Ovary (tissue), 9 donors: ENCODE results near the gene HPGDS. TPM values are rescaled to one million over a fixed set of nuclear protein-coding genes. Genes with fewer than 3 reads are reported as not detected.

ENCODE experiments used
- DNase-seq, 5 donors: peaks; one replicate each; pipeline ENCODE4 v3.0.0-alpha.2; 2019 to 2020
- H3K27ac ChIP-seq, 2 donors: fragments of 200-600 bp; one replicate each; pipeline versions ENCODE4 v1.5.1 to v1.8.0; 2019 to 2022
- H3K27me3 ChIP-seq: fragments of 200-600 bp; one replicate; pipeline ENCODE4 v1.8.0; 2022
- H3K36me3 ChIP-seq: fragments of 200-600 bp; sonication (generic); one replicate; pipeline ENCODE4 v1.5.1; 2019
- H3K4me1 ChIP-seq: one replicate; pipeline ENCODE4 v1.8.1; 2013; ENCODE audit warnings: mild to moderate bottlenecking, moderate library complexity; ENCODE audit not compliant: insufficient read depth
- H3K4me3 ChIP-seq: fragments of 200-600 bp; sonication (generic); one replicate; pipeline ENCODE4 v1.5.1; 2017
- H3K9me3 ChIP-seq, 2 donors: fragments of 200-600 bp in 1 of 2; sonication (generic) in 1 of 2; one replicate each; pipeline versions ENCODE4 v1.5.1 to v1.8.1; 2013 to 2019; ENCODE audit warnings: mild to moderate bottlenecking in 1 of 2, moderate library complexity in 1 of 2
- CTCF ChIP-seq, 3 donors: fragments of 450-650 bp in 2 of 3; fragments of 200-600 bp in 1 of 3; IDR thresholded peaks; one replicate each; pipeline versions ENCODE4 v1.5.1 to v1.8.0; 2016 to 2022; ENCODE audit warnings: antibody characterized with exemption in 3 of 3, mild to moderate bottlenecking in 1 of 3
- EP300 ChIP-seq: sonication (generic); formaldehyde crosslinking; IDR thresholded peaks from one replicate; pipeline ENCODE4 v1.6.1; 2017; ENCODE audit warnings: antibody characterized with exemption
- POLR2A ChIP-seq: fragments of 450-650 bp; IDR thresholded peaks from one replicate; pipeline ENCODE4 v1.6.1; 2017; ENCODE audit warnings: antibody characterized with exemption, mild to moderate bottlenecking, moderate library complexity
- WGBS, 3 donors: extraction: QIAGEN DNeasy Blood & Tissue Kit in 1 of 3; methylation state at CpG; one replicate each; pipeline versions ENCODE4 v1.1.5 to v1.1.7; 2013 to 2017; 5-methylcytosine and 5-hydroxymethylcytosine counted together
- intact Hi-C, 4 donors: fragments of 100-400 bp; cut with DNase I; formaldehyde crosslinking; loops; one replicate each; pipeline versions ENCODE4 v1.11.0 to v1.15.1; 2022 to 2023
- polyA plus RNA-seq, 2 donors: library from polyadenylated mRNA; stranded (reverse); fragments of 200-250 nt in 1 of 2; fragments of 350-450 nt in 1 of 2; fragmentation: Illumina TruSeq in 1 of 2; extraction: RNeasy Lipid Tissue Mini Kit (QIAGEN cat#74804) in 1 of 2; gene quantifications; one replicate each; pipeline ENCODE4 v1.2.3, GENCODE V29; 2013 to 2014
- total RNA-seq, 7 donors: library from RNA; depleted of rRNA in 2 of 7; stranded (reverse); fragments of >200 nt in 2 of 7; fragmentation: NEBNext Ultra II Directional in 3 of 7; extraction: Animal tissue kit (Norgen Biotek cat#: 25700) in 3 of 7; gene quantifications; one replicate each; pipeline versions ENCODE4 v1.1.0 to v1.2.4, GENCODE V29; 2016 to 2023
- donor health status: DM: no; HTN: no; CAD: no; lungs with moderate emphysema.
- donor health status: DM: no; HTN: no; CAD: no.
- donor health status: Bipolar disorder and iron deficiency.
- donor health status: DM: yes; HTN: yes; CAD: no.
- donor health status: DM: no; HTN: no; CAD: no.
- donor health status: DM: yes; HTN: yes; CAD: no.

The HPGDS gene
- total and polyA plus RNA-seq, 9 donors = 0.24 to 7.4 (median 0.77) TPM

- intact Hi-C loops = no loop called here
- WGBS, 3 donors = 66 to 78% (median 73%) methylated on average over 4 of the region's 4 CpGs
- H3K4me3 ChIP-seq = no peak overlapping the region
Observed at GRCh38 chr4:94363136-94363655, 20.6 kb upstream of the HPGDS start.

GRCh38 chr4:94359838-94360237 lies 17.2 kb upstream of the HPGDS start:
- 71 to 83% (median 76%) methylated on average over 4 of the region's 4 CpGs for WGBS, 3 donors
- H3K4me1 ChIP-seq = no peaks in the 10 kb centered on the region
- no peak overlapping the region for H3K27ac ChIP-seq
- no peak for DNase-seq
- H3K9me3 ChIP-seq = no peaks in the 10 kb centered on the region
- intact Hi-C loops = no loop called here
- no peak overlapping the region for H3K4me3 ChIP-seq
- H3K36me3 ChIP-seq = no peaks in the 10 kb centered on the region
- no peaks in the 10 kb centered on the region for H3K27me3 ChIP-seq
- no peak for TF ChIP-seq CTCF (IDR thresholded peaks at IDR 0.05)
- no peak for TF ChIP-seq POLR2A
- no peak for TF ChIP-seq EP300

More at GRCh38 chr4:94363136-94363655, 20.6 kb upstream of the HPGDS start:
- no peak for DNase-seq
- H3K9me3 ChIP-seq = no peaks in the 10 kb centered on the region
- TF ChIP-seq POLR2A (no peak), EP300 (no peak), CTCF (IDR thresholded peaks at IDR 0.05) (no peak)
- H3K36me3 ChIP-seq = no peaks in the 10 kb centered on the region
- H3K27ac ChIP-seq = no peak overlapping the region
- no peaks in the 10 kb centered on the region for H3K4me1 ChIP-seq
- no peaks in the 10 kb centered on the region for H3K27me3 ChIP-seq

GRCh38 chr4:94359221-94359620 lies 16.6 kb upstream of the HPGDS start:
- no peak overlapping the region for H3K4me3 ChIP-seq
- 82 to 88% (median 87%) methylated on average over 2 of the region's 2 CpGs for WGBS, 3 donors
- no peaks in the 10 kb centered on the region for H3K27me3 ChIP-seq
- H3K36me3 ChIP-seq = no peaks in the 10 kb centered on the region
- no peaks in the 10 kb centered on the region for H3K9me3 ChIP-seq
- no peaks in the 10 kb centered on the region for H3K4me1 ChIP-seq
- no peak for DNase-seq
- intact Hi-C loops = no loop called here
- TF ChIP-seq EP300 (no peak), CTCF (IDR thresholded peaks at IDR 0.05) (no peak)
- no peak overlapping the region for H3K27ac ChIP-seq

- Histone ChIP-seq H3K36me3 (no peaks in the 10 kb centered on the region), H3K9me3 (no peaks in the 10 kb centered on the region), H3K27me3 (no peaks in the 10 kb centered on the region), H3K4me1 (no peaks in the 10 kb centered on the region), H3K27ac (no peak overlapping the region), H3K4me3 (no peak overlapping the region)
- intact Hi-C loops = no loop called here
- TF ChIP-seq POLR2A = no peak
- no peak for TF ChIP-seq CTCF (IDR thresholded peaks at IDR 0.05)
- no peak for TF ChIP-seq EP300
- DNase-seq = no peak
Observed at GRCh38 chr4:94358101-94358500, 15.5 kb upstream of the HPGDS start.
